GM19023 (cell line): Measurements from ENCODE around the gene MAGEA10.
"Not testable (repeated sequence)": the region's sequence is repeated elsewhere in the genome, so short reads cannot be mapped to it uniquely, and the experiment has no call there.

Experiments used
- ATAC-seq: cut with Tn5 transposase; IDR thresholded peaks from one replicate; pipeline ENCODE4 v1.9.1; 2021; ENCODE audit warnings: mild to moderate bottlenecking, moderate library complexity; ENCODE audit not compliant: unreplicated experiment

Gene MAGEA10

GRCh38 chrX:152138388-152138784, at the start of gene MAGEA10:
Gene MAGEA10, minus strand, starts transcription at chrX:152138577. Its CDS starts 2,957 bp downstream, at chrX:152135620.
- ATAC-seq, result no peak

GRCh38 chrX:152177497-152178269, 39.3 kb upstream of the MAGEA10 start:
- no peak for ATAC-seq

GRCh38 chrX:152177052-152177451, 38.7 kb upstream of the MAGEA10 start:
- no peak for ATAC-seq

GRCh38 chrX:152175892-152176291, 37.5 kb upstream of the MAGEA10 start:
- not testable (repeated sequence) for ATAC-seq

- ATAC-seq, result not testable (repeated sequence)
Observed at GRCh38 chrX:152173923-152174322, 35.5 kb upstream of the MAGEA10 start.

GRCh38 chrX:152170621-152171020, 32.2 kb upstream of the MAGEA10 start:
- ATAC-seq, result no peak

GRCh38 chrX:152165033-152165743, 26.8 kb upstream of the MAGEA10 start:
- ATAC-seq, result no peak

GRCh38 chrX:152157042-152157441, 18.7 kb upstream of the MAGEA10 start:
- no peak for ATAC-seq

GRCh38 chrX:152155766-152156310, 17.5 kb upstream of the MAGEA10 start:
- no peak for ATAC-seq

GRCh38 chrX:152154050-152154449, 15.7 kb upstream of the MAGEA10 start:
- no peak for ATAC-seq

GRCh38 chrX:152151256-152151655, 12.9 kb upstream of the MAGEA10 start:
- ATAC-seq, result no peak

- ATAC-seq, result no peak
Observed at GRCh38 chrX:152149648-152150047, 11.3 kb upstream of the MAGEA10 start.

- ATAC-seq, result no peak
Observed at GRCh38 chrX:152139589-152139988, 1.2 kb upstream of the MAGEA10 start.

- ATAC-seq, result no peak
Observed at GRCh38 chrX:152137771-152138387, 498 bp downstream of the MAGEA10 start.

- ATAC-seq, result no peak
Observed at GRCh38 chrX:152136312-152136711, 2.1 kb downstream of the MAGEA10 start.

- no peak for ATAC-seq
Observed at GRCh38 chrX:152131525-152131924, 6.9 kb downstream of the MAGEA10 start.

GRCh38 chrX:152129069-152129844, 9.1 kb downstream of the MAGEA10 start:
- ATAC-seq, result not testable (repeated sequence)

GRCh38 chrX:152117305-152117704, 21.1 kb downstream of the MAGEA10 start:
- no peak for ATAC-seq

- ATAC-seq, result no peak
Observed at GRCh38 chrX:152108527-152108926, 29.9 kb downstream of the MAGEA10 start.

GRCh38 chrX:152103866-152104265, 34.5 kb downstream of the MAGEA10 start:
- no peak for ATAC-seq

GRCh38 chrX:152086141-152086540, 52.2 kb downstream of the MAGEA10 start:
- ATAC-seq, result no peak
